HG03457 (cell line): ENCODE results near the gene HGFAC.
"Not testable (repeated sequence)": the region's sequence is repeated elsewhere in the genome, so short reads cannot be mapped to it uniquely, and the experiment has no call there.

ENCODE experiments used
- ATAC-seq: cut with Tn5 transposase; IDR thresholded peaks from one replicate; pipeline ENCODE4 v1.9.1; 2021; ENCODE audit warnings: moderate number of reproducible peaks; ENCODE audit not compliant: unreplicated experiment

Gene HGFAC

GRCh38 chr4:3440011-3440410 lies 1.8 kb upstream of the HGFAC start:
- ATAC-seq, result no peak

- ATAC-seq, result no peak
Observed at GRCh38 chr4:3440979-3441500, 728 bp upstream of the HGFAC start.

- no peak for ATAC-seq
Observed at GRCh38 chr4:3442460-3442958, 741 bp downstream of the HGFAC start.

DNA sequence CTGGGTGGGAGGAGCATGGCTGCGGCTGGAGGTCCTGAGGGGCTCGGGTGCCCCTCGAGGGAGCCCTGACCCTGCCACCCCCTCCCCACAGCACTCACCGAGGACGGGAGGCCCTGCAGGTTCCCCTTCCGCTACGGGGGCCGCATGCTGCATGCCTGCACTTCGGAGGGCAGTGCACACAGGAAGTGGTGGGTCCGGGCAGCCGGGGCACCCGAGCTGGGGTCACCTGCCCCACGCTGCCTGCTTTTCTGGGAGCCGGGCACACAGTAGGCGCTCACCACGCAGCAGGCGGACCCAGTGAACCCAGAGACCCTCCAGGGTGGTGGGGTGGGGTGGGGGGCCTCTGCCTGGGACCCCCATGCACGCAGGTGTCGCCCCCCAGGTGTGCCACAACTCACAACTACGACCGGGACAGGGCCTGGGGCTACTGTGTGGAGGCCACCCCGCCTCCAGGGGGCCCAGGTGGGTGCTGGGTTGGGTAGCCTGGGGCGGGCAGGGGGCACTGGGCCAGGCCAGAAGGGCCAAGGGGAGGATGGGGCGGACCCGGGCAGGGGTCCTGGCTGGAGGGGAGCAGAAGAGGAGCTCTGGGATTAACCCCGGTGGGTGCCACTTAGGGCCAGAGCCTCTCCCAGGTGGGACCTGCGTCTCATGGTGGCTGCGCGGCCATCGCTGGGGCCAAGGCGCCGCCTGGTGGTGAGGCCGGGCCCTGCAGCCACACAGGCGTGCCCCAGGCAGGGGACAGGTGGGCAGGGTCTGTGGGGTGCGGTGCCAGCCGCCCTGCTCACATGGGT lies 1.4 kb downstream of the HGFAC start:
- ATAC-seq, result no peak

- no peak for ATAC-seq
Observed at GRCh38 chr4:3443750-3444309, 2.1 kb downstream of the HGFAC start.

GRCh38 chr4:3444351-3445110 lies 2.8 kb downstream of the HGFAC start:
- ATAC-seq, result no peak

DNA sequence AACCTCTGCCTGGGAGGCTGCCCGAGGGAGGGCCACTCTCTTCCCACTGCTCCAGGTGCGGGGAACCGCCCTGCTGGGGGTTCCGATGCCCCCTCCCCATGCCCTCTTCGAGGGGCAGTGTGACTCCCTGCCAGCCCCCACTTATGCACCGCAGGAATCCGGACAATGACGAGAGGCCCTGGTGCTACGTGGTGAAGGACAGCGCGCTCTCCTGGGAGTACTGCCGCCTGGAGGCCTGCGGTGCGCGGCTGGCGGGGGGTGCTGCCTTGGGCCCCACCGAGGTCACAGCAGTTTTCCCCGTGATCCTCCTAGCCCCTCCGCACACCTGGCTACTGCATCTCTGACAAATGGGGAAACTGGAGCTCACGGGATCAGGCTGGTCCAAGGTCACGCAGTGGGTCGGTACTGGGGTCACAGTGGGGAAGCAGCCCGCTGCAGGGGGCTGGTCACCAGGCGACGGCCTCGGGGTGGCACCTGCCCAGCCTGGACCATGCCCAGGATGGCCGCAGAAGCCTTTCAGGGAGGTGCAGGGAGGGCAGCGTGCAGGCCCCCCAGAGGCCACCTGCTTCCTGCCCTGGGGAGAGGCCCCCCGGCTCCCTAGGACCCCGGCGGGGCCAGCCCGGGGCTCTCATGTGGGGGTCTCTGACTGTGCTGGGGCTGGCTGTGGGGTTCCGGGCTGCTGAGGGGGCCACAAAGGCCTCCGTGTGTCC lies 3.5 kb downstream of the HGFAC start:
- ATAC-seq, result no peak

GRCh38 chr4:3445829-3446545 lies 4.2 kb downstream of the HGFAC start:
- no peak for ATAC-seq

GRCh38 chr4:3446631-3447320 lies 5.0 kb downstream of the HGFAC start:
- ATAC-seq, result no peak

DNA sequence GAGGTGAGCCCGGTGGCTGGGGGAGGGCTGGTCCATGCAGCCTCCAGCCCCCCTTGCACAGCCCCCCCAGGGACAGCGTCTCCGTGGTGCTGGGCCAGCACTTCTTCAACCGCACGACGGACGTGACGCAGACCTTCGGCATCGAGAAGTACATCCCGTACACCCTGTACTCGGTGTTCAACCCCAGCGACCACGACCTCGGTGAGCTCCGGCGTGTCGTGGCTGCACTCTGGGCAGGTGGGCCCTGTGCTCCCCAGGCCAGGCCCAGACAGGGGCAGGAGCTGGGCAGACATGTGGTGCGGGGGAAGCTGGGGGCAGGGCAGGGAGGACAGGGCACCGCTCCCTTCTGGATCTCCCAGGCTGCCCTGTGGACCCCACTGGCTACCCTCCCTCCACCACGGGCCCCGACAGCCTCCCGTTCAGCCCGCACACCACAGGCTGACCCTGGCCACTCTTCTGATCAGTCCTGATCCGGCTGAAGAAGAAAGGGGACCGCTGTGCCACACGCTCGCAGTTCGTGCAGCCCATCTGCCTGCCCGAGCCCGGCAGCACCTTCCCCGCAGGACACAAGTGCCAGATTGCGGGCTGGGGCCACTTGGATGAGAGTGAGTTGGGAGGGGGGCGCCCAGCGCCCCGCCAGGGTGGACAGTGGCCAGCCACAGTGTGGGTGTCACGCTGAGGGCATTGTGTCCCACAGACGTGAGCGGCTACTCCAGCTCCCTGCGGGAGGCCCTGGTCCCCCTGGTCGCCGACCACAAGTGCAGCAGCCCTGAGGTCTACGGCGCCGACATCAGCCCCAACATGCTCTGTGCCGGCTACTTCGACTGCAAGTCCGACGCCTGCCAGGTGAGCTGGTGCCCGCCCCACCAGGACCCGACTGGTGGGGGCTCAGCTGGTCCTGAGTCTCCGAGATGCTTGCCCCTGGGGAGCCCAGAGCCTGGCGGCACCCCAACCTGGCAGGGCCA lies 5.9 kb downstream of the HGFAC start:
- ATAC-seq, result no peak

DNA sequence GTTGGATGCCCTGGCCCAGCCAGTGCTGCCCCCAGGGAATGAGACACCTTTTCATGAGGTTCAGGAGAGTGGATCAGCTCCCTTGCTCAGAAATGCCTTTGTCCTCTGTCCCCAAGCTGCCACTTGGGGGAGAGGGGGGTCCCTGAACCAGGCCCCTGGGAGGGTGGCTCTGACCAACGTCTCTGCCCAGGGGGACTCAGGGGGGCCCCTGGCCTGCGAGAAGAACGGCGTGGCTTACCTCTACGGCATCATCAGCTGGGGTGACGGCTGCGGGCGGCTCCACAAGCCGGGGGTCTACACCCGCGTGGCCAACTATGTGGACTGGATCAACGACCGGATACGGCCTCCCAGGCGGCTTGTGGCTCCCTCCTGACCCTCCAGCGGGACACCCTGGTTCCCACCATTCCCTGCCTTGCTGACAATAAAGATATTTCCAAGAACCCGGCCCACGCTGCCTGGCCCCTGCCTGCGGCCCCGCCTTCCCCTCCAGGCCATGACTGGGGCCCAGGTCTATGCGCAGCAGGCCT lies 7.3 kb downstream of the HGFAC start:
- no peak for ATAC-seq

- ATAC-seq, result no peak
Observed at GRCh38 chr4:3449574-3450534, 8.1 kb downstream of the HGFAC start.

DNA sequence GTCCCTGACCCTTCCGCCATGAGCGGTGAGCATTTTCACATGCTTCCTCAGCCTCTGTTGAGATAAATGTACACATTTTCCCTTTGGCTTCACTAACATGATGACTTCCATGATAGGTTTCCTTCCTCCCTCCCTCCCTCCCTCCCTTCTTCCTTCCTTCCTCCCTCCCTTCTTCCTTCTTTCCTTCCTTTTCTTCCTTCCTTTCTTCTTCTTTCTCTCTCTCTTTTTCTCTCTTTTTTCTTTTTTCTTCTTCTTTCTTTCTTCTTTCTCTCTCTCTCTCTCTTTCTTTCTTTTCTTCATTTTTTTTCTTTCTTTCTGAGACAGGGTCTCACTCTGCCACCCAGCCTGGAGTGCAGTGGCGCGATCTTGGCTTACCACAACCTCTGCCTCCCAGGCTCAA lies 8.9 kb downstream of the HGFAC start:
- no peak for ATAC-seq

DNA sequence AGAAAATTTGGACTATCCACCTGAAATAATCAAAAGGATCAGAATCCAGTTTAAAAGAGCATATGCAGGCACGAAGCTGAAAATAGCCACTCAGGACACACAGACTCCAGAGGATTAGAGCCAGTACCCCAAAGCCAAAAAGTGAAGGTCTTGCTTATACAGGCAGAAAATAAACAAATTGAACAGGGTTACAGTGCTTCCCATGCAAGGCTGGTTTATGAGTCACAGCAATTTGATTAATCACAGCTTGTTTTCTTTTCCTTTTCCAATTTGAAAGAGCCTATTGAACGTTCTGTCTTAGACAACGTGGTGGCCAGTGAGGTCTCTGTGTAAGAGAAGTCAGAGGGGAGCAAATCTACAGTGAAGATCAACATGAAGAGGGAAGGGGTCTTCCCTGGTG lies 10.2 kb downstream of the HGFAC start:
- ATAC-seq, result no peak

- no peak for ATAC-seq
Observed at GRCh38 chr4:3452376-3452775, 10.6 kb downstream of the HGFAC start.

DNA sequence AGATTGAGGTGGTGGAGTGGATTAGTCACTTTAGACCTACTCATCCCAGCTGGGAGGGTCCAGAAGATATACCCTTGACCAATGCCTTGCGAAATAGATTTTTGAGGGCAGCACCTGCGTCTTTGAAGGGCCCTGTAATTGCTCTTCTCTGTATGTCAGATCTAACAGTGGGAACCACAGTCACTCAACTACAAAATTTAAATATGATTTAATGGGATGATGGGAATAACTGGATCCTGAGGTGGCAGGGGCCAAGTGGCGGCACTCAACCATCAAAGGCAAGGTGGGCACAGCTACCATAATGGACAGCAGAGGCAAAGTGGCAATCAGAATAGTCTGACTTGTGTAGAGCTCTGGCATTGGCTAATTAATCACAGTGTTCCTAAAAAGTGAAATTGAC lies 13.8 kb downstream of the HGFAC start:
- ATAC-seq, result not testable (repeated sequence)

GRCh38 chr4:3458371-3458770 lies 16.6 kb downstream of the HGFAC start:
- ATAC-seq, result no peak
